Bronchial epithelial cell (primary cell): ENCODE results near the gene DUSP6. TPM values are rescaled to one million over a fixed set of nuclear protein-coding genes. Genes with fewer than 3 reads are reported as not detected.
"Not testable (repeated sequence)": the region's sequence is repeated elsewhere in the genome, so short reads cannot be mapped to it uniquely, and the experiment has no call there.

Source experiments
- DNase-seq: peaks from one replicate; pipeline ENCODE4 v3.0.0-alpha.2; 2010; ENCODE audit warnings: low read depth
- FAIRE-seq: peaks from 2 replicates; lab custom pipeline; 2011; peaks lifted over from hg19 to GRCh38; lab: Jason Lieb, UNC
- H3K27me3 ChIP-seq: 2 replicates; pipeline ENCODE4 v1.5.1; 2011; ENCODE audit warnings: low read length; ENCODE audit not compliant: control insufficient read depth, insufficient read depth
- H3K36me3 ChIP-seq: 2 replicates; pipeline ENCODE4 v1.5.1; 2011; ENCODE audit warnings: low read length; ENCODE audit not compliant: control insufficient read depth, insufficient read depth
- H3K4me3 ChIP-seq: 2 replicates; pipeline ENCODE4 v1.5.1; 2011; ENCODE audit warnings: mild to moderate bottlenecking, low read depth, low read length, control low read depth
- total RNA-seq: library from RNA; depleted of rRNA; stranded (reverse); fragments of >200 nt; gene quantifications from 2 replicates; pipeline ENCODE4 v1.2.1, GENCODE V29; 2014
- TF ChIP-seq, protein P1 (sequence below): IDR thresholded peaks from 2 replicates; pipeline ENCODE4 v1.5.1; 2011; ENCODE audit warnings: mild to moderate bottlenecking, moderate library complexity, low read length, control low read depth, inconsistent platforms; ENCODE audit not compliant: insufficient read depth, severe bottlenecking

Gene DUSP6
- total RNA-seq, 1 donor from 2014 or later: 149 TPM

DNA sequence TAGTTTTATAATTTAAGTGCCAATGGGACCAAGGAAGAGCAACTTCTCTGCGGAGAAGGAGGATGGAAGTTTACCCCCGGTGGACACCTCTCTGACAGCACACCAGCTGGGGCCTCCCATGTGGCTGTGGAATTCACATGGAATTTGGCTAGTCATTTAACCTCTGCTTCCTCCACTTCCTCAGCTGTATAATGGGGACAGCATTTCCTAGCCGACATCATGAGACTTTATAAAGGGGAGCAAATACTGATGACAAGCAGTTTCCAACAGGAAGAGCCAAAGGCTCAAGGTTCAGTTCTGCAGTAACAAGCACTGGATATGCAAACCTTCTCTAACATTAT, 7.5 kb downstream of the DUSP6 start:
- DNase-seq (no peak), FAIRE-seq (no peak)
- Histone ChIP-seq H3K36me3 (peaks cover 1% of the 10 kb centered on the region), H3K4me3 (no peak overlapping the region), H3K27me3 (no peaks in the 10 kb centered on the region)
- TF ChIP-seq, protein P1, sequence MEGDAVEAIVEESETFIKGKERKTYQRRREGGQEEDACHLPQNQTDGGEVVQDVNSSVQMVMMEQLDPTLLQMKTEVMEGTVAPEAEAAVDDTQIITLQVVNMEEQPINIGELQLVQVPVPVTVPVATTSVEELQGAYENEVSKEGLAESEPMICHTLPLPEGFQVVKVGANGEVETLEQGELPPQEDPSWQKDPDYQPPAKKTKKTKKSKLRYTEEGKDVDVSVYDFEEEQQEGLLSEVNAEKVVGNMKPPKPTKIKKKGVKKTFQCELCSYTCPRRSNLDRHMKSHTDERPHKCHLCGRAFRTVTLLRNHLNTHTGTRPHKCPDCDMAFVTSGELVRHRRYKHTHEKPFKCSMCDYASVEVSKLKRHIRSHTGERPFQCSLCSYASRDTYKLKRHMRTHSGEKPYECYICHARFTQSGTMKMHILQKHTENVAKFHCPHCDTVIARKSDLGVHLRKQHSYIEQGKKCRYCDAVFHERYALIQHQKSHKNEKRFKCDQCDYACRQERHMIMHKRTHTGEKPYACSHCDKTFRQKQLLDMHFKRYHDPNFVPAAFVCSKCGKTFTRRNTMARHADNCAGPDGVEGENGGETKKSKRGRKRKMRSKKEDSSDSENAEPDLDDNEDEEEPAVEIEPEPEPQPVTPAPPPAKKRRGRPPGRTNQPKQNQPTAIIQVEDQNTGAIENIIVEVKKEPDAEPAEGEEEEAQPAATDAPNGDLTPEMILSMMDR: no peak

DNA sequence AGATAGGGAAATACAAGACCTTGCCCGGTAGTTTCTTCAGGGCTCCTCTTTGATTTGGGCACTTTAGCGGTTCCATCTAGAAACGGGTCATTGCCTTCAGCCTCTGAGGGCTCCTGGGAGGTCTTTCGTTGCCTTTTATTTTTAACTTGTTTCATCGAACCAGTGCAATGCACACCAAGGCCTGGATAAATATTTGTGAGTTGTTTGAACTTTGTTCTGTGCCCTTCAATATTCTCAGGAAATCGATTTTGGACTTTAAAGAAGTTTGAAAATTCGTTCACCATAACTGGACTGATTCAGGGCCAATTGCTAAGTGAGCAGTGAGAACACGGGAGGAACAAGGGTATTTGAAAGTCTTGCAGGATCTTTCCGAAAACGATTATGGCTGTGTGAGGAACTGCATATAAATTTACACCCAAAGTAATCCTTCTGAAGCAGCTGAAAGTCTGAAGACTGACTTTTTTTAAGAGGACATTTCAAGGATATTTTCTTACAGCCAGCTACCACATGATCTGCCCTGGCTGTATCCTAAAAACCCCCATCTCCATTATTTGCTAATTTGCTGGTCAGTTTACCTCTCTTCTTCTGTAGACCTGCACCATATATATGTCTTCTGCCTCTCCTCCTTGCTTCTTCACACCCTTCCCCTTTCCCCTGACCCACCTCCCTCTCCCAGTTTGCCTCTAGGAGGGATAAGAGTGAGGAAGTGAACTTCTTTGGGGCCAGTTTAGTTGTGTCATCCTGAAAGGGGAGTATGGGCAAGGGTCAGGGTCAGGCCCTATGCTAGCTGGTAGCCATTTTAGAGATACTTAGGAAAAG, 8.0 kb downstream of the DUSP6 start:
- no peak for FAIRE-seq
- no peak for DNase-seq
- peaks cover under 1% of the 10 kb centered on the region for H3K36me3 ChIP-seq
- TF ChIP-seq, protein P1: no peak
- H3K27me3 ChIP-seq: no peaks in the 10 kb centered on the region
- H3K4me3 ChIP-seq: no peak overlapping the region

DNA sequence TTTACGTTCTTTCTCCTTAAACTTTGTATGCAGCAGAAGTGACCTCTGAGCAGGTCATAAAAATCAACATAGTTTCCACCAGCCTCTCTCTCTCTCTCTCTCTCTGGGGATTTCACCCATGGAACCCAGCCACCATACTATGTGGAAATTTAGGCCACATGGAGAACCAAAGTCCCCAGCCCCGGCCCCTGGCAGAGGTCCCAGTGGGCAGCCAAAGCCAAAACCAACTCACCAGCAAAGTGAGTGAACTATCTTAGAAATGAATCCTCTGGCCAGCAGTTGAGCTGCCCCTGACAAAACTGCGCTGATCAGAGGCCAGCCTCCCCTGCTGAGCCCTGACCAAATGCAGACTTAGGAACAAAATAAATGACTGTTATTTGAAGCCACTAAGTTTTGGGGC, 9.2 kb downstream of the DUSP6 start:
- Histone ChIP-seq H3K27me3 (no peaks in the 10 kb centered on the region), H3K4me3 (no peak overlapping the region), H3K36me3 (no peaks in the 10 kb centered on the region)
- FAIRE-seq (no peak), DNase-seq (no peak)
- TF ChIP-seq, protein P1: no peak

DNA sequence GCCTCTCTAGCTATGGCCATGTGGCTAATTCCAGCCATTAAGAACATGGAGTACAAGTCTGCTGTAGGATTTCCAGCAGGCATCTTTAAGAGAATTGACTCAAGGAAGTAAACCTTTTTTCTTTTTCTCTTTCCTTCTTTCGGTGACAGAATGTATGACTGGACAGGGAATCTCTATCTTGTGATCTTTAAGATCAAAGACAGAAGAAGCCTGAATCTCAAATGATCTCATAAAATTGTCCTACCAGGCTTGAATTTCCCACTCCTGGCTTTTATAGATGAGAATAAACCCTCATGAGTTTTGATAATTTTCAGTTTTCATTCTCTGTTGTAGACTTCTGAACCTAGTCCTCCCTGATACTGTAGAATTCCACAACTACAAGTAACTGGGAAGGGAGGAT, 11.4 kb downstream of the DUSP6 start:
- FAIRE-seq (no peak), DNase-seq (no peak)
- H3K27me3 ChIP-seq: no peaks in the 10 kb centered on the region
- no peak overlapping the region for H3K4me3 ChIP-seq
- TF ChIP-seq, protein P1: no peak
- no peaks in the 10 kb centered on the region for H3K36me3 ChIP-seq

GRCh38 chr12:89339526-89339925, 12.8 kb downstream of the DUSP6 start:
- TF ChIP-seq, protein P1: no peak
- no peak overlapping the region for H3K4me3 ChIP-seq
- no peaks in the 10 kb centered on the region for H3K27me3 ChIP-seq
- FAIRE-seq (no peak), DNase-seq (no peak)
- no peaks in the 10 kb centered on the region for H3K36me3 ChIP-seq

GRCh38 chr12:89337136-89337535, 15.2 kb downstream of the DUSP6 start:
- not testable (repeated sequence) for FAIRE-seq, H3K36me3 ChIP-seq, DNase-seq, H3K4me3 ChIP-seq, H3K27me3 ChIP-seq
